ENCODE data around the gene LAMTOR2.

- TF ChIP-seq CTCF (IDR thresholded peaks at IDR 0.05) (no peak), EZH2 (IDR thresholded peaks at IDR 0.05) (no peak), EZH2phosphoT487 (IDR thresholded peaks at IDR 0.05) (no peak)
Observed at GRCh38 chr1:156086256-156086662, 31.7 kb downstream of the LAMTOR2 start.

Data from neural progenitor cell (in vitro differentiated cells).